Osteoblast (primary cell): Measurements from ENCODE around the gene FGD5. TPM values are rescaled to one million over a fixed set of nuclear protein-coding genes. Genes with fewer than 3 reads are reported as not detected.

Experiments used
- DNase-seq: peaks from one replicate; pipeline ENCODE4 v3.0.0; 2011; ENCODE audit warnings: low spot score, mixed read lengths; ENCODE audit not compliant: insufficient read length; ENCODE audit errors: missing footprints
- H2AFZ ChIP-seq: 2 replicates; pipeline ENCODE4 v1.6.0; 2011; ENCODE audit warnings: mild to moderate bottlenecking, low read length
- H3K27ac ChIP-seq: 2 replicates; pipeline ENCODE4 v1.5.1; 2011; ENCODE audit warnings: mild to moderate bottlenecking, low read depth, low read length, moderate library complexity
- H3K27me3 ChIP-seq: 2 replicates; pipeline ENCODE4 v1.6.0; 2012; ENCODE audit warnings: mild to moderate bottlenecking, control low read depth, inconsistent platforms, low read length, moderate library complexity; ENCODE audit not compliant: insufficient read depth
- H3K36me3 ChIP-seq: 2 replicates; pipeline ENCODE4 v1.5.1; 2011; ENCODE audit warnings: mild to moderate bottlenecking, low read length, control low read depth, moderate library complexity; ENCODE audit not compliant: insufficient read depth
- H3K4me1 ChIP-seq: 2 replicates; pipeline ENCODE4 v1.5.1; 2011; ENCODE audit warnings: mild to moderate bottlenecking, low read length, control low read depth, moderate library complexity; ENCODE audit not compliant: insufficient read depth
- H3K4me2 ChIP-seq: 2 replicates; pipeline ENCODE4 v1.6.0; 2011; ENCODE audit warnings: mild to moderate bottlenecking, low read length; ENCODE audit not compliant: insufficient read depth
- H3K4me3 ChIP-seq: fragments of 200-600 bp; sonication (generic); 3 replicates; pipeline ENCODE4 v1.5.1; 2012; ENCODE audit warnings: mild to moderate bottlenecking, low read length, inconsistent platforms; ENCODE audit not compliant: insufficient read depth
- H3K79me2 ChIP-seq: 2 replicates; pipeline ENCODE4 v1.6.0; 2012; ENCODE audit warnings: mild to moderate bottlenecking, low read length, control low read depth, inconsistent platforms; ENCODE audit not compliant: insufficient read depth
- H3K9me3 ChIP-seq: 2 replicates; pipeline ENCODE4 v1.5.1; 2011; ENCODE audit warnings: low read depth, low read length, control low read depth
- H4K20me1 ChIP-seq: 2 replicates; pipeline ENCODE4 v1.6.0; 2012; ENCODE audit warnings: mild to moderate bottlenecking, low read length, control low read depth; ENCODE audit not compliant: insufficient read depth
- CTCF ChIP-seq: IDR thresholded peaks from 2 replicates; pipeline ENCODE4 v1.5.1; 2011; ENCODE audit warnings: mild to moderate bottlenecking, low read depth, low read length, moderate library complexity; ENCODE audit errors: extremely low read depth
- total RNA-seq: library from RNA; depleted of rRNA; stranded (reverse); fragments of >200 nt; gene quantifications from 2 replicates; pipeline ENCODE4 v1.2.3, GENCODE V29; 2012

The FGD5 gene
- total RNA-seq, 1 donor, result under 0.01 TPM

- H3K4me3 ChIP-seq, result no peak overlapping the region
- H3K27ac ChIP-seq, result no peak overlapping the region
- no peaks in the 10 kb centered on the region for H3K79me2 ChIP-seq
- H3K9me3 ChIP-seq, result no peaks in the 10 kb centered on the region
- H3K4me2 ChIP-seq, result no peak overlapping the region
- no peaks in the 10 kb centered on the region for H3K36me3 ChIP-seq
- no peaks in the 10 kb centered on the region for H3K4me1 ChIP-seq
- TF ChIP-seq CTCF, result no peak
- H2AFZ ChIP-seq, result no peak overlapping the region
- H4K20me1 ChIP-seq, result no peaks in the 10 kb centered on the region
- no peak for DNase-seq
- peaks cover under 1% of the 10 kb centered on the region for H3K27me3 ChIP-seq
These were observed 33.4 kb downstream of the FGD5 start for GRCh38 chr3:14852058-14852594.

- Histone ChIP-seq H3K4me3 (no peak overlapping the region), H3K79me2 (no peaks in the 10 kb centered on the region), H3K27ac (no peak overlapping the region), H3K27me3 (peaks cover 4% of the 10 kb centered on the region), H3K36me3 (no peaks in the 10 kb centered on the region), H3K4me2 (no peak overlapping the region), H3K4me1 (no peaks in the 10 kb centered on the region), H2AFZ (no peak overlapping the region), H4K20me1 (no peaks in the 10 kb centered on the region), H3K9me3 (no peaks in the 10 kb centered on the region)
- no peak for DNase-seq
- TF ChIP-seq CTCF, result no peak
These were observed 34.0 kb downstream of the FGD5 start for GRCh38 chr3:14852717-14853116.

GRCh38 chr3:14853271-14853951 lies 34.6 kb downstream of the FGD5 start:
- Histone ChIP-seq H3K4me3 (no peak overlapping the region), H3K4me2 (no peak overlapping the region), H3K27ac (no peak overlapping the region), H3K36me3 (no peaks in the 10 kb centered on the region), H4K20me1 (no peaks in the 10 kb centered on the region), H3K4me1 (no peaks in the 10 kb centered on the region), H3K9me3 (no peaks in the 10 kb centered on the region), H2AFZ (no peak overlapping the region), H3K27me3 (peaks cover 4% of the 10 kb centered on the region), H3K79me2 (no peaks in the 10 kb centered on the region)
- DNase-seq, result no peak
- TF ChIP-seq CTCF, result no peak

GRCh38 chr3:14857506-14857905 lies 38.7 kb downstream of the FGD5 start:
- H3K4me3 ChIP-seq, result no peak overlapping the region
- H3K36me3 ChIP-seq, result no peaks in the 10 kb centered on the region
- H3K9me3 ChIP-seq, result no peaks in the 10 kb centered on the region
- H3K4me1 ChIP-seq, result no peaks in the 10 kb centered on the region
- DNase-seq, result no peak
- no peaks in the 10 kb centered on the region for H3K79me2 ChIP-seq
- no peak overlapping the region for H3K4me2 ChIP-seq
- no peak for TF ChIP-seq CTCF
- no peak overlapping the region for H3K27ac ChIP-seq
- peaks cover 10% of the 10 kb centered on the region for H3K27me3 ChIP-seq
- no peaks in the 10 kb centered on the region for H4K20me1 ChIP-seq
- H2AFZ ChIP-seq, result no peak overlapping the region
